ENCODE results near the gene CSK. TPM values are rescaled to one million over a fixed set of nuclear protein-coding genes. Genes with fewer than 3 reads are reported as not detected.

CSK gene
- total and polyA plus RNA-seq, 2 experiments from 2014 or later = 16.9 to 19.1 TPM

- no peaks in the 10 kb centered on the region for H3K27me3 ChIP-seq
- no peaks in the 10 kb centered on the region for H3K4me1 ChIP-seq (ENCODE audit: insufficient read depth)
- H3K36me3 ChIP-seq (replicated peaks; ENCODE audit: insufficient read depth, low read depth) = no peaks in the 10 kb centered on the region
- no peak overlapping the region for H2AFZ ChIP-seq
- H4K20me1 ChIP-seq (ENCODE audit: insufficient read depth, poor library complexity, severe bottlenecking) = no peaks in the 10 kb centered on the region
- no peak for DNase-seq (ENCODE audit: low spot score)
- H3K4me3 ChIP-seq = no peak overlapping the region
- 90% methylated on average over 8 of the region's 10 CpGs for WGBS (ENCODE audit: low lambda C conversion rate, missing lambda C conversion rate)
- H3K4me2 ChIP-seq = no peak overlapping the region
- no peaks in the 10 kb centered on the region for H3K9me2 ChIP-seq (replicated peaks; ENCODE audit: insufficient read depth)
- no peak overlapping the region for H3K27ac ChIP-seq
- TF ChIP-seq CTCF (IDR thresholded peaks at IDR 0.05; ENCODE audit: poor library complexity) (no peak), EZH2phosphoT487 (IDR thresholded peaks at IDR 0.05; ENCODE audit: low read depth, severe bottlenecking, unreplicated experiment) (no peak), EZH2 (IDR thresholded peaks at IDR 0.05; ENCODE audit: borderline replicate concordance) (no peak)
- H3K9me3 ChIP-seq (ENCODE audit: low read depth) = no peaks in the 10 kb centered on the region
- no peaks in the 10 kb centered on the region for H3K79me2 ChIP-seq
Measured at GRCh38 chr15:74815121-74815934, 33.4 kb downstream of the CSK start.

- Histone ChIP-seq H3K27ac (no peak overlapping the region), H3K9me2 (replicated peaks; ENCODE audit: insufficient read depth) (no peaks in the 10 kb centered on the region), H3K4me2 (no peak overlapping the region), H3K79me2 (no peaks in the 10 kb centered on the region), H3K9me3 (ENCODE audit: low read depth) (no peaks in the 10 kb centered on the region), H2AFZ (no peak overlapping the region), H3K36me3 (replicated peaks; ENCODE audit: insufficient read depth, low read depth) (no peaks in the 10 kb centered on the region), H4K20me1 (ENCODE audit: insufficient read depth, poor library complexity, severe bottlenecking) (no peaks in the 10 kb centered on the region), H3K4me1 (ENCODE audit: insufficient read depth) (no peaks in the 10 kb centered on the region), H3K4me3 (no peak overlapping the region), H3K27me3 (no peaks in the 10 kb centered on the region)
- 95% methylated on average over 10 of the region's 15 CpGs for WGBS (ENCODE audit: low lambda C conversion rate, missing lambda C conversion rate)
- no peak for DNase-seq (ENCODE audit: low spot score)
- TF ChIP-seq CTCF (IDR thresholded peaks at IDR 0.05; ENCODE audit: poor library complexity) = no peak
- no peak for TF ChIP-seq EZH2phosphoT487 (IDR thresholded peaks at IDR 0.05; ENCODE audit: low read depth, severe bottlenecking, unreplicated experiment)
- no peak for TF ChIP-seq EZH2 (IDR thresholded peaks at IDR 0.05; ENCODE audit: borderline replicate concordance)
Measured at GRCh38 chr15:74815961-74816360, 34.1 kb downstream of the CSK start.

GRCh38 chr15:74816624-74817369, 34.9 kb downstream of the CSK start:
- no peaks in the 10 kb centered on the region for H3K79me2 ChIP-seq

More at GRCh38 chr15:74816624-74817369, 34.9 kb downstream of the CSK start:
- Histone ChIP-seq H3K36me3 (replicated peaks; ENCODE audit: insufficient read depth, low read depth) (no peaks in the 10 kb centered on the region), H2AFZ (no peak overlapping the region), H3K27ac (no peak overlapping the region), H3K27me3 (no peaks in the 10 kb centered on the region), H3K9me3 (ENCODE audit: low read depth) (no peaks in the 10 kb centered on the region), H4K20me1 (ENCODE audit: insufficient read depth, poor library complexity, severe bottlenecking) (no peaks in the 10 kb centered on the region), H3K4me1 (ENCODE audit: insufficient read depth) (no peaks in the 10 kb centered on the region), H3K4me2 (no peak overlapping the region), H3K9me2 (replicated peaks; ENCODE audit: insufficient read depth) (no peaks in the 10 kb centered on the region), H3K4me3 (no peak overlapping the region)
- TF ChIP-seq CTCF (IDR thresholded peaks at IDR 0.05; ENCODE audit: poor library complexity) (no peak), EZH2phosphoT487 (IDR thresholded peaks at IDR 0.05; ENCODE audit: low read depth, severe bottlenecking, unreplicated experiment) (no peak), EZH2 (IDR thresholded peaks at IDR 0.05; ENCODE audit: borderline replicate concordance) (no peak)
- WGBS (ENCODE audit: low lambda C conversion rate, missing lambda C conversion rate) = 59% methylated on average over 18 of the region's 19 CpGs
- DNase-seq (ENCODE audit: low spot score) = no peak

All from hepatocyte (in vitro differentiated cells).